Fibroblast of villous mesenchyme (primary cell): ENCODE measurements around the gene PUM2. TPM values are rescaled to one million over a fixed set of nuclear protein-coding genes. Genes with fewer than 3 reads are reported as not detected.

Experiments
- DNase-seq: peaks from one replicate; pipeline ENCODE4 v3.0.0-alpha.2; 2010; ENCODE audit warnings: low read depth
- H3K4me3 ChIP-seq: 2 replicates; pipeline ENCODE4 v1.5.1; 2011; ENCODE audit warnings: low read depth, mild to moderate bottlenecking, low read length
- total RNA-seq: library from RNA; depleted of rRNA; stranded (reverse); fragments of >200 nt; gene quantifications from 2 replicates; pipeline ENCODE4 v1.2.3, GENCODE V29; 2012
- TF ChIP-seq, protein P1 (sequence below): IDR thresholded peaks from 2 replicates; pipeline ENCODE4 v1.5.1; 2012; ENCODE audit warnings: low read depth, mild to moderate bottlenecking, low read length; ENCODE audit not compliant: insufficient read depth

The PUM2 gene
- total RNA-seq, 1 donor, result 56.1 TPM

- DNase-seq, result no peak
- TF ChIP-seq, protein P1, sequence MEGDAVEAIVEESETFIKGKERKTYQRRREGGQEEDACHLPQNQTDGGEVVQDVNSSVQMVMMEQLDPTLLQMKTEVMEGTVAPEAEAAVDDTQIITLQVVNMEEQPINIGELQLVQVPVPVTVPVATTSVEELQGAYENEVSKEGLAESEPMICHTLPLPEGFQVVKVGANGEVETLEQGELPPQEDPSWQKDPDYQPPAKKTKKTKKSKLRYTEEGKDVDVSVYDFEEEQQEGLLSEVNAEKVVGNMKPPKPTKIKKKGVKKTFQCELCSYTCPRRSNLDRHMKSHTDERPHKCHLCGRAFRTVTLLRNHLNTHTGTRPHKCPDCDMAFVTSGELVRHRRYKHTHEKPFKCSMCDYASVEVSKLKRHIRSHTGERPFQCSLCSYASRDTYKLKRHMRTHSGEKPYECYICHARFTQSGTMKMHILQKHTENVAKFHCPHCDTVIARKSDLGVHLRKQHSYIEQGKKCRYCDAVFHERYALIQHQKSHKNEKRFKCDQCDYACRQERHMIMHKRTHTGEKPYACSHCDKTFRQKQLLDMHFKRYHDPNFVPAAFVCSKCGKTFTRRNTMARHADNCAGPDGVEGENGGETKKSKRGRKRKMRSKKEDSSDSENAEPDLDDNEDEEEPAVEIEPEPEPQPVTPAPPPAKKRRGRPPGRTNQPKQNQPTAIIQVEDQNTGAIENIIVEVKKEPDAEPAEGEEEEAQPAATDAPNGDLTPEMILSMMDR, result no peak
- H3K4me3 ChIP-seq, result no peak overlapping the region
These were observed 3.9 kb downstream of the PUM2 start for GRCh38 chr2:20346565-20347381.

- TF ChIP-seq, protein P1, result no peak
- no peak overlapping the region for H3K4me3 ChIP-seq
- no peak for DNase-seq
These were observed 7.5 kb downstream of the PUM2 start for GRCh38 chr2:20343128-20343527.

- TF ChIP-seq, protein P1, result no peak
- H3K4me3 ChIP-seq, result no peak overlapping the region
- DNase-seq, result no peak
These were observed 11.6 kb downstream of the PUM2 start for GRCh38 chr2:20339012-20339411.

DNA sequence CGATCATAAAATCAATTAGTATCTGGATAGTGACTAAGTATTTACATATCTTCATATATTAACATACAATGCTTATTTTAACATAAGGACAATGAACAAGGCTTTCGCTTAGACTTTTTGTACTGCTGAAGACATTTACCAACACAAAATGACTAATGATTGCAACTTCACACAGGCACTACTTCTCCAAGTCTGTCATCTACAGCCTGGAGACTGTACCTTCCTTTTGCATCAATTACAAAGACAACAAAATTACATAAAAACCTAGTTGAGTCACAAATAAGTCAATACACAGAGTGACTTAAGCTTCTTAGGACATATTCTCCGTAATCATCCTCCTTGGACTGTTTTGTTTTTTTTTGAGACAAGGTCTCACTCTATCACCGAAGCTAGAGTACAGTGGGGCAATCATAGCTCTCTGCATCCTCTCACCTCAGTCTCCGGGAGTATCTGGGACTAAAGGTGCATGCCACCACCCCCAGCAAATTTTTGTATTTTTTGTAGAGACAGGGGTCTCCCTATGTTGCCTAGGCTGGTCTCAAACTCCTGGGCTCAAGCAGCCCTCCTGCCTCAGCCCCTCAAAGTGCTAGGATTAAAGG lies 15.9 kb downstream of the PUM2 start:
- no peak for DNase-seq
- TF ChIP-seq, protein P1, result no peak
- H3K4me3 ChIP-seq, result no peak overlapping the region

DNA sequence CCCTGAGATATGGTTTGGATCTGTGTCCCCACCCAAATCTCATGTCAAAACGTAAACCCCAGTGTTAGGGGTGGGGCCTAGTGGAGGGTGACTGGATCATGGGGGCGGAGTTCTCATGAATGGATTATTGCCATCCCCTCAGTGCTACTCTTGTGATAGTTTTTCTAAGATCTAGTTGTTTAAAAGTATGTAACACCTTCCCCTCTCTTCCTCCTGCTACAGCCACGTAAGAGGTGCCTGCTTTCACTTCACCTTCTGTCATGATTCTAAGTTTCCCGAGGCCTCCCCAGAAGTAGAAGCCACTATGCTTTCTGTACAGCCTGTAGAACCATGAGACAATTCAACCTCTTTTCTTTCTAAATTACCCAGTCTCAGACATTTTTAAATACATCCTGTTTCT lies 16.9 kb downstream of the PUM2 start:
- DNase-seq, result no peak
- no peak overlapping the region for H3K4me3 ChIP-seq
- TF ChIP-seq, protein P1, result no peak

DNA sequence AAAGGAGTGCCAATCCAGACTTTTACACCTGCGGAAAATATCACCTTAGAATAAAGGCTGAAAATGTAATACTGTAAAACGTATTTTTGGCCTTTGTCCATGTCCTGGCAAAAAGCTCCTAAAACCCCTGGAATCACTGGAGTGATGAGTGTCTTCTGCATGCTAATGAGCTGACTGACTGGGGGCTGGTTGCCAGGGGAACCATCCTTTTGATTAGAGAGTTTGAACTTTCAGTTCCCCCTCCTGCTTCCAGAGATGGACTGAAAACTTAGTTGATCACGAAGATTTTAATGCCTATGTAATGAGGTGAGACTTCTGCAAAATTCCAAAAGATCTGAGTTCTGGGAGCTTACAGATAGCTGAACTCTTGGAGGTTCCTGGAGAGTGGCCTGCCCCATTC lies 20.5 kb downstream of the PUM2 start:
- no peak for DNase-seq
- TF ChIP-seq, protein P1, result no peak
- H3K4me3 ChIP-seq, result no peak overlapping the region
